Cardiac muscle cell (in vitro differentiated cells and primary cell): ENCODE results near the gene BSG. TPM values are rescaled to one million over a fixed set of nuclear protein-coding genes. Genes with fewer than 3 reads are reported as not detected.

ENCODE experiments used
- DNase-seq, 2 donors: peaks; one replicate each; pipeline versions ENCODE4 v3.0.0 to v3.0.0-alpha.2; 2010 to 2017; ENCODE audit warnings: low read depth in 1 of 2, low spot score in 1 of 2
- H3K27ac ChIP-seq: fragments of 200-600 bp; sonication (generic); 2 replicates; pipeline ENCODE4 v1.5.1; 2016
- H3K27me3 ChIP-seq: fragments of 200-600 bp; sonication (generic); 2 replicates; pipeline ENCODE4 v1.6.0; 2016; ENCODE audit warnings: control low read depth
- H3K36me3 ChIP-seq: fragments of 200-600 bp; sonication (generic); 2 replicates; pipeline ENCODE4 v1.5.1; 2016; ENCODE audit warnings: control low read depth
- H3K4me1 ChIP-seq: fragments of 200-600 bp; sonication (generic); 2 replicates; pipeline ENCODE4 v1.8.1; 2017; ENCODE audit warnings: low read depth, mild to moderate bottlenecking, mixed run types
- H3K4me3 ChIP-seq: fragments of 200-600 bp; sonication (generic); 2 replicates; pipeline ENCODE4 v1.5.1; 2016; ENCODE audit warnings: mild to moderate bottlenecking
- H3K9me3 ChIP-seq: fragments of 200-600 bp; sonication (generic); 2 replicates; pipeline ENCODE4 v1.5.1; 2017; ENCODE audit warnings: low read depth, mild to moderate bottlenecking, control low read depth
- CTCF ChIP-seq: IDR thresholded peaks from 2 replicates; pipeline ENCODE4 v1.5.1; 2012; ENCODE audit warnings: low read depth, mild to moderate bottlenecking, low read length
- polyA plus RNA-seq: library from polyadenylated mRNA; unstranded; fragments of >200 nt; fragmentation: Nextera tagmentation; extraction: Ambion mirVana; gene quantifications from 2 replicates; pipeline ENCODE4 v1.2.1, GENCODE V29; 2016
- total RNA-seq: library from RNA; depleted of rRNA; stranded (reverse); fragments of >200 nt; gene quantifications from 2 replicates; pipeline ENCODE4 v1.2.3, GENCODE V29; 2016

BSG gene
- total and polyA plus RNA-seq, 2 experiments from 2014 or later = 826 to 1,204 TPM

GRCh38 chr19:593505-593904, 21.1 kb downstream of the BSG start:
- Histone ChIP-seq H3K4me1 (peaks cover 2% of the 10 kb centered on the region), H3K27me3 (peaks cover 53% of the 10 kb centered on the region), H3K9me3 (no peaks in the 10 kb centered on the region), H3K4me3 (no peak overlapping the region), H3K27ac (no peak overlapping the region), H3K36me3 (no peaks in the 10 kb centered on the region)
- TF ChIP-seq CTCF = no peak
- no peak for DNase-seq

GRCh38 chr19:594265-594870, 22.0 kb downstream of the BSG start:
- Histone ChIP-seq H3K9me3 (no peaks in the 10 kb centered on the region), H3K36me3 (no peaks in the 10 kb centered on the region), H3K27ac (no peak overlapping the region), H3K27me3 (peaks cover 44% of the 10 kb centered on the region), H3K4me3 (no peak overlapping the region), H3K4me1 (peaks cover under 1% of the 10 kb centered on the region)
- no peak for DNase-seq
- no peak for TF ChIP-seq CTCF

GRCh38 chr19:595326-596262, 23.2 kb downstream of the BSG start:
- H3K9me3 ChIP-seq = no peaks in the 10 kb centered on the region
- H3K4me1 ChIP-seq = no peaks in the 10 kb centered on the region
- H3K27ac ChIP-seq = no peak overlapping the region
- TF ChIP-seq CTCF = no peak
- no peak overlapping the region for H3K4me3 ChIP-seq
- peaks cover 38% of the 10 kb centered on the region for H3K27me3 ChIP-seq
- no peaks in the 10 kb centered on the region for H3K36me3 ChIP-seq
- no peak for DNase-seq

GRCh38 chr19:596263-596655, 23.9 kb downstream of the BSG start:
- no peaks in the 10 kb centered on the region for H3K36me3 ChIP-seq
- H3K27me3 ChIP-seq = peaks cover 32% of the 10 kb centered on the region
- no peak for TF ChIP-seq CTCF
- H3K4me1 ChIP-seq = no peaks in the 10 kb centered on the region
- no peak overlapping the region for H3K4me3 ChIP-seq
- no peaks in the 10 kb centered on the region for H3K9me3 ChIP-seq
- no peak for DNase-seq
- H3K27ac ChIP-seq = no peak overlapping the region

GRCh38 chr19:597406-598315, 25.3 kb downstream of the BSG start:
- Histone ChIP-seq H3K36me3 (no peaks in the 10 kb centered on the region), H3K4me3 (no peak overlapping the region), H3K9me3 (no peaks in the 10 kb centered on the region), H3K4me1 (no peaks in the 10 kb centered on the region), H3K27ac (no peak overlapping the region), H3K27me3 (peaks cover 18% of the 10 kb centered on the region)
- TF ChIP-seq CTCF = no peak
- no peak for DNase-seq
